ENCODE data around the gene CSRP2. TPM values are rescaled to one million over a fixed set of nuclear protein-coding genes. Genes with fewer than 3 reads are reported as not detected.

CSRP2 gene
- total RNA-seq, 4 donors from 2014 or later, result 14.8 to 95.6 (median 24.7) TPM

DNA sequence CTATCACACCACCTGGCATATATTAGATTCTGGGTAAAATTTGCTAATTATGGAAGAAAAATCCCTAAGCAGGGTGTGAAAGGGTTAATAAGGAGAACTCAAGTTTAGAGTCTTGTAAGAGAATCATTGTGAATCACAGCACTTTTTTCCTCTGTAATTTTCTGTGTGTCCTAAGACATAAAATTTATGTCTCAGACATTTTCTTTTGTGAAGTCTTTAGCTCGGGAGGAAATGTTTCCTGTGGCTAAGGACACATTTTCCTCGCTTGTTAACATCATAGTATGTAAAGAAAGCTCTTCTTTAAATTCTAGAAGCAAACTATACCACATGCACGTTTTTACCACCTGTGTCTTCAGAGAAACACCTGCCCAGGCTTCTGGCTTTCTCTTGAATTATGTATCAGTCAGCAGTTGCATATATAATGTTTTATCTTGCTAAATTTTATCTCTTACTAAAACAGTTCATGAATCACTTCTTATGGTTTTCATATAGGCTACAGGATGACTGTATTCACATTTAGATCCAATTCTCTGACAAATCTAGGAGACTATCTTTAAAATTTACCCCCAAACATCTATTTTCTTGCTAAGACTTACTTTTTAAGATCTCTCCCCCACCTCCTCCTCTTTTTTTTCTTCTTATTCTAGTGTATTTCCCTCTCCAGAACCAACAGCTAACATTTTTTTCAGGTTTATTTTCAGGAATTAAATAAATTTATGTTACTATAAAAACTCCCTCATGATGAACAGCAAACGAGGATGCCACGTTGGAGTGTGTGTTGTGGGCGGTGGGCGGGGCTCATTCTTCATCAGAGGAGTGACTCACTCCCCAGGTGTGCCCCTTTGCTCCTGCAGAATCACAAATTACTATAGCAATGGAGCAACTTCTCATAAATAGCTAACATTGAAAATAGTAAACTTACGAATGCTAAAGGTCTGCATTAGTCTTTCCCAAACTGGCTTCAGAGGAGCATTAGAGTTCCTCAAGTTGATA is 11.6 kb upstream of the CSRP2 start:
- TF ChIP-seq, protein P1, sequence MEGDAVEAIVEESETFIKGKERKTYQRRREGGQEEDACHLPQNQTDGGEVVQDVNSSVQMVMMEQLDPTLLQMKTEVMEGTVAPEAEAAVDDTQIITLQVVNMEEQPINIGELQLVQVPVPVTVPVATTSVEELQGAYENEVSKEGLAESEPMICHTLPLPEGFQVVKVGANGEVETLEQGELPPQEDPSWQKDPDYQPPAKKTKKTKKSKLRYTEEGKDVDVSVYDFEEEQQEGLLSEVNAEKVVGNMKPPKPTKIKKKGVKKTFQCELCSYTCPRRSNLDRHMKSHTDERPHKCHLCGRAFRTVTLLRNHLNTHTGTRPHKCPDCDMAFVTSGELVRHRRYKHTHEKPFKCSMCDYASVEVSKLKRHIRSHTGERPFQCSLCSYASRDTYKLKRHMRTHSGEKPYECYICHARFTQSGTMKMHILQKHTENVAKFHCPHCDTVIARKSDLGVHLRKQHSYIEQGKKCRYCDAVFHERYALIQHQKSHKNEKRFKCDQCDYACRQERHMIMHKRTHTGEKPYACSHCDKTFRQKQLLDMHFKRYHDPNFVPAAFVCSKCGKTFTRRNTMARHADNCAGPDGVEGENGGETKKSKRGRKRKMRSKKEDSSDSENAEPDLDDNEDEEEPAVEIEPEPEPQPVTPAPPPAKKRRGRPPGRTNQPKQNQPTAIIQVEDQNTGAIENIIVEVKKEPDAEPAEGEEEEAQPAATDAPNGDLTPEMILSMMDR (IDR thresholded peaks at IDR 0.05; ENCODE audit: low read depth), result no peak

DNA sequence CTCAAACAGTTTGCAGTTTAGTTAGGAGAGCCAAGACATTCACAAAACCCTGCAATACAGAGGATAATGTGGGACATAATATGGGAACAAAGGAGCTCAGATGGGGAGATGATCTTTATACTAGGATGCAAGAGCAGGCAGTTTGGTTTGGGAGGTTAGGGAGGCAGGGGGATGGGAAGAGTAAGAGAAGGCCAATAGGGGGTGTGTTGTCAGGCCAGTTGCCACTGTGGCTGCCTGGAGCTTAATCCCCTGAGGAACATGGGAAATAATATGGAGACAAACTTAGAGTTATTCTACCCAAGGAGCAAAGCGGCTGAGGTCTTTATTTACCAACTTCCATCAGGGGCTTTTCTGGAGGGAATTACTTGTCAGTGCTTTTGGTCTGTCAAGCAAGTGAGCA is 10.0 kb upstream of the CSRP2 start:
- TF ChIP-seq, protein P1 (IDR thresholded peaks at IDR 0.05; ENCODE audit: low read depth), result no peak

DNA sequence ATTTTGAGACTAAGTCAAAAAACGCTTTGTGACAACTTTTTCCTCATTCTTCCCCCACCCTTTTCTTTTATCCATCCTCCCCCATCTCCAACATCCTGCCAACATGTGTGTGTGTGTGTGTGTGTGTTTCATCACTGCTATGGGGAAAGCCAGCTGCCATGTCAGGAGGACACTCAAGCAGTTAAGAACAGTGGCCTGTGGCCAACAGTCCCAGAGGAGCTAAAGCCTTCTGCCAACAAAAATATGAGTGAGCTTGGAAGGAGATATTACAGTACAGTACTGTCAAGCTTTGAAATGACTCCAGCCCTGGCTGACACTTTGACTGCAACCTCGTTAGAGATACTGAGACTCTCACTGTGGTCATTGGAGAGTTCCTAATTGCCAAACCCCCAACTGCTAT is 5.0 kb upstream of the CSRP2 start:
- TF ChIP-seq, protein P1 (IDR thresholded peaks at IDR 0.05; ENCODE audit: low read depth), result no peak

DNA sequence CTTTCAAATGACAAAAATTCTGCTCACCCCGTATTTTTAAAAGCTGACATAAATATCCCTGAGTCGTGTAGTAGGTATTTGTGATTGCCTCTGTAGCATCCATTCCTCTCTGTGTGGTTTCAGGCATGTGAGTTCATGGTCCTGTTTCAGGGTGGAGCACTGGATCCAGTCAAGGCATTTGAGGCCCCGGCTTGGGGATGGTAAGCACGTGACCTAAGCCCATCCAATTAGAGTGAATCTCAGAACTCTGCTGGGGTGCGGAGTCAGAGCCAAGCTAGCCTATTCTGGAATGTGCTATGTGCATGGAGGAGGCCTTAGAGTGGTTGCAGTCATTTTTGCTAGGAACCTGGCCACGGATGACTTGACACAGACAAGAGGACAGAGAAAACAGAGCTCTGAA is 4.3 kb upstream of the CSRP2 start:
- TF ChIP-seq, protein P1 (IDR thresholded peaks at IDR 0.05; ENCODE audit: low read depth), result no peak

DNA sequence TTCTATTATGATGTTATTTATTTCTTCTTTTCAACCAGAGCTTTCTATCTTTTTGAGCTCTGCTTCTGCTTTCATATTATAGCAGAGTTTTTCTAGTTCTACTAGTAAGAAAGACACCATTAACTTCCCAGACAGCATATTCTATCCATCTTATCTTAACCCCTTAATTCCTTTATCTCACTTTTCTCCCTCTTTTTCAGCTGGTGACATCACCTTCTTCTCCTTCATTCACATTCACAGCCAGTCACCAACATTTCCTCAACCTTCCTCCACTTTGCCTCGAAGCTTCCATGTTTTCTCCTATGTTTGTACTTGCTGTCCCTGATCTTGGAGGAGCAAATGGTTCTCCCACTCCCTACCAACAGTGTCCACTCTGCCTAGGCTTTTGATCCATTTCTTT is 3.5 kb upstream of the CSRP2 start:
- TF ChIP-seq, protein P1 (IDR thresholded peaks at IDR 0.05; ENCODE audit: low read depth), result no peak

DNA sequence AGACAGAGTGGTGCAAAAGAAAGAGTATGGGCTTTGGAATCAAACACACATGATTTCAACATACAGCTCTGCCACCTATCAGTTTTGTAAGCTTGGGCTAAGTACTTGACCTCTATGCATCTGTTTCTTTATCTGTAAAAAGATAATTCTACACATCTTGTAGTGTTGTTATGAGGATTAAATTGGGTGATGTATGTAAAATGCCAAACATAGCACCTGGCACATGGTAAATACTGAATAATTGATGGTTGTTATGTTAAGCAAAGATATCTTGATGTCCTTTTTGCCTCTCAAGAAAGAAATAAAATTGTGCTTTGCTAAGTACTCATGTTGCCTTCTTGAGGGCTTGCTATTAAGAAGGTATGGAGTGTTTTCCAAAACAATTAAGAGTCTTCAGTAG is 2.3 kb upstream of the CSRP2 start:
- TF ChIP-seq, protein P1 (IDR thresholded peaks at IDR 0.05; ENCODE audit: low read depth), result no peak

DNA sequence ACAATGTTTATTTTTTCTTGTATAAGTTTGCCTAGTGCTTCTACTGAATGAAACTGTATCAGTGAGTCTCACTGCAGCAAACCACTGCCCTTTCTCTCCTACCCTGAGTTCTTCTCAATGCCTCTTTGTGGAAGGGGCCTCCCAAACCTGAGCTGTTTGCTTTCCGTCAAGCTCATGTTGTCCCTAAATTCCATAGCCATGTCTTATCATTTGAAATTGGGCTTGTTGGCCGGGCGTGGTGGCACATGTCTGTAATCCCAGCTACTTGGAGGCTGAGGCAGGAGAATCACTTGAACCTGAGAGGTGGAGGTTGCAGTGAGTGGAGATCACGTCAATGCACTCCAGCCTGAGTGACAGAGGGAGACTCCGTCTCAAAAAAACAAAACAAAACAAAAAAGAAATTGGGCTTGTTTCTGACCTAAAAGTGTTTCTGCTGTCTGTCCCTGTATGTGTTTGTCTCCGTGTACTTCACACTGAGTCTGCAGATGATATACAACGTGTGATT is 1.8 kb upstream of the CSRP2 start:
- TF ChIP-seq, protein P1 (IDR thresholded peaks at IDR 0.05; ENCODE audit: low read depth), result no peak

Measured in subcutaneous adipose tissue (tissue), 4 donors.